ENCODE data around the gene PKD1. TPM values are rescaled to one million over a fixed set of nuclear protein-coding genes. Genes with fewer than 3 reads are reported as not detected.

The PKD1 gene
- total RNA-seq, 1 experiment from 2014 or later: 91.5 TPM

GRCh38 chr16:2089706-2090480, 45.8 kb downstream of the PKD1 start:
- H3K27me3 ChIP-seq (ENCODE audit: insufficient read depth, low read depth): no peaks in the 10 kb centered on the region
- no peaks in the 10 kb centered on the region for H3K36me3 ChIP-seq (ENCODE audit: low read depth)
- CTCF ChIA-PET: interaction anchor here (0.5 to 1.0 kb wide), 5 partner anchors 46 to 865 kb away, joined by 3 to 6 read pairs (median 5); partner anchors contain the start of gene TPSG1
- no peak overlapping the region; the same call in 1 of the 2 replicates for H3K4me3 ChIP-seq
- H4K20me1 ChIP-seq (ENCODE audit: insufficient read depth): peaks cover 3% of the 10 kb centered on the region; the same call in 1 of the 2 replicates
- TF ChIP-seq EZH2 (IDR thresholded peaks at IDR 0.05; ENCODE audit: low read depth) (no peak), CTCF (conservative IDR thresholded peaks at IDR 0.05) (no peak)
- no peaks in the 10 kb centered on the region for H3K9me3 ChIP-seq (ENCODE audit: insufficient read depth, low read depth)
- H3K4me1 ChIP-seq (replicated peaks; ENCODE audit: insufficient read depth): no peaks in the 10 kb centered on the region; the same call in 1 of the 2 replicates
- no peaks in the 10 kb centered on the region for H3K79me2 ChIP-seq (ENCODE audit: low read depth)
- BruUV-seq (replicated peaks): no TSS peak
- intact Hi-C loops (cut with micrococcal nuclease; ENCODE audit: unreplicated experiment): loop anchor here (2.0 to 5.0 kb wide), 3 partner anchors 57 to 132 kb away; partner anchors contain the start of genes E4F1 and RAB26
- no peak overlapping the region for H2AFZ ChIP-seq
- no peaks in the 10 kb centered on the region for H3K9me2 ChIP-seq (ENCODE audit: insufficient read depth)
- POLR2A ChIA-PET (ENCODE audit: unreplicated experiment): interaction anchor here (0.5 to 0.6 kb wide), 3 partner anchors 43 to 822 kb away, joined by 6 to 11 read pairs (median 11); no protein-coding TSS in a partner anchor
- H3K27ac ChIP-seq: no peak overlapping the region
- peaks cover 13% of the 10 kb centered on the region; the same call in 1 of the 2 replicates for H3F3A ChIP-seq (ENCODE audit: insufficient read depth, low read depth)
- DNase-seq: no peak
- peak overlapping the region; percentile 73; the same call in 1 of the 2 replicates for H3K4me2 ChIP-seq

GRCh38 chr16:2088759-2089358, 46.8 kb downstream of the PKD1 start:
- no peak for TF ChIP-seq EZH2 (IDR thresholded peaks at IDR 0.05; ENCODE audit: low read depth)
- TF ChIP-seq CTCF (conservative IDR thresholded peaks at IDR 0.05): no peak
- Histone ChIP-seq H3K4me1 (replicated peaks; ENCODE audit: insufficient read depth) (no peaks in the 10 kb centered on the region; the same call in 1 of the 2 replicates), H3F3A (ENCODE audit: insufficient read depth, low read depth) (peaks cover 13% of the 10 kb centered on the region; the same call in 1 of the 2 replicates), H4K20me1 (ENCODE audit: insufficient read depth) (peaks cover 3% of the 10 kb centered on the region; the same call in 1 of the 2 replicates), H3K79me2 (ENCODE audit: low read depth) (no peaks in the 10 kb centered on the region), H3K4me2 (no peak overlapping the region), H3K4me3 (no peak overlapping the region), H3K36me3 (ENCODE audit: low read depth) (no peaks in the 10 kb centered on the region), H3K9me3 (ENCODE audit: insufficient read depth, low read depth) (no peaks in the 10 kb centered on the region), H3K27me3 (ENCODE audit: insufficient read depth, low read depth) (no peaks in the 10 kb centered on the region), H3K27ac (no peak overlapping the region), H3K9me2 (ENCODE audit: insufficient read depth) (no peaks in the 10 kb centered on the region), H2AFZ (no peak overlapping the region)
- ChIA-PET POLR2A (ENCODE audit: unreplicated experiment) (no interaction called here), CTCF (no interaction called here)
- no TSS peak for BruUV-seq (replicated peaks)
- no peak for DNase-seq
- intact Hi-C loops (cut with micrococcal nuclease; ENCODE audit: unreplicated experiment): no loop called here

GRCh38 chr16:2087748-2088631, 47.7 kb downstream of the PKD1 start:
- no peak for DNase-seq
- intact Hi-C loops (cut with micrococcal nuclease; ENCODE audit: unreplicated experiment): no loop called here
- Histone ChIP-seq H3F3A (ENCODE audit: insufficient read depth, low read depth) (peaks cover 13% of the 10 kb centered on the region; the same call in 1 of the 2 replicates), H2AFZ (no peak overlapping the region), H3K27ac (no peak overlapping the region), H3K4me1 (replicated peaks; ENCODE audit: insufficient read depth) (no peaks in the 10 kb centered on the region; the same call in 1 of the 2 replicates), H3K9me3 (ENCODE audit: insufficient read depth, low read depth) (no peaks in the 10 kb centered on the region), H3K36me3 (ENCODE audit: low read depth) (no peaks in the 10 kb centered on the region), H3K4me2 (no peak overlapping the region), H3K9me2 (ENCODE audit: insufficient read depth) (no peaks in the 10 kb centered on the region), H3K27me3 (ENCODE audit: insufficient read depth, low read depth) (no peaks in the 10 kb centered on the region), H3K79me2 (ENCODE audit: low read depth) (no peaks in the 10 kb centered on the region), H4K20me1 (ENCODE audit: insufficient read depth) (peaks cover 3% of the 10 kb centered on the region; the same call in 1 of the 2 replicates), H3K4me3 (no peak overlapping the region)
- ChIA-PET CTCF (no interaction called here), POLR2A (ENCODE audit: unreplicated experiment) (interaction anchor here (0.6 kb wide), 1 partner anchor 92 kb away, joined by 3 read pairs; no protein-coding TSS in a partner anchor)
- no peak for TF ChIP-seq CTCF (conservative IDR thresholded peaks at IDR 0.05)
- TF ChIP-seq EZH2 (IDR thresholded peaks at IDR 0.05; ENCODE audit: low read depth): no peak
- BruUV-seq (replicated peaks): no TSS peak
